HG03139 (cell line): Measurements from ENCODE around the gene POU2F1.
"Not testable (repeated sequence)": the region's sequence is repeated elsewhere in the genome, so short reads cannot be mapped to it uniquely, and the experiment has no call there.

ENCODE experiments used
- ATAC-seq: cut with Tn5 transposase; IDR thresholded peaks from one replicate; pipeline ENCODE4 v1.9.1; 2021; ENCODE audit not compliant: unreplicated experiment

POU2F1 gene

GRCh38 chr1:167205306-167206050 is 15.2 kb upstream of the POU2F1 start:
- ATAC-seq, result not testable (repeated sequence)

GRCh38 chr1:167206166-167206835 is 14.4 kb upstream of the POU2F1 start:
- no peak for ATAC-seq

GRCh38 chr1:167207940-167208623 is 12.6 kb upstream of the POU2F1 start:
- no peak for ATAC-seq

GRCh38 chr1:167208624-167208976 is 12.1 kb upstream of the POU2F1 start:
- no peak for ATAC-seq

GRCh38 chr1:167209044-167209443 is 11.6 kb upstream of the POU2F1 start:
- ATAC-seq, result no peak

- ATAC-seq, result no peak
Measured at GRCh38 chr1:167210966-167211674, 9.6 kb upstream of the POU2F1 start.

GRCh38 chr1:167212025-167212424 is 8.7 kb upstream of the POU2F1 start:
- no peak for ATAC-seq

- ATAC-seq, result no peak
Measured at GRCh38 chr1:167216809-167217208, 3.9 kb upstream of the POU2F1 start.

- no peak for ATAC-seq
Measured at GRCh38 chr1:167219194-167219593, 1.5 kb upstream of the POU2F1 start.

GRCh38 chr1:167219646-167220536 is 795 bp upstream of the POU2F1 start:
- peak; percentile 38 for ATAC-seq

- peak; percentile 8 for ATAC-seq
Measured at GRCh38 chr1:167221126-167221737, 546 bp downstream of the POU2F1 start.

- ATAC-seq, result peak; percentile 45
Measured at GRCh38 chr1:167221738-167222610, 1.3 kb downstream of the POU2F1 start.

- ATAC-seq, result no peak
Measured at GRCh38 chr1:167223144-167224103, 2.7 kb downstream of the POU2F1 start.

- ATAC-seq, result not testable (repeated sequence)
Measured at GRCh38 chr1:167224734-167225235, 4.1 kb downstream of the POU2F1 start.

- no peak for ATAC-seq
Measured at GRCh38 chr1:167225920-167226319, 5.2 kb downstream of the POU2F1 start.

- ATAC-seq, result no peak
Measured at GRCh38 chr1:167227934-167228378, 7.3 kb downstream of the POU2F1 start.

- ATAC-seq, result no peak
Measured at GRCh38 chr1:167229719-167230385, 9.2 kb downstream of the POU2F1 start.
